GM18858 (cell line): ENCODE results near the gene CDH2.

Experiments used
- ATAC-seq: cut with Tn5 transposase; IDR thresholded peaks from one replicate; pipeline ENCODE4 v1.9.1; 2021; ENCODE audit not compliant: unreplicated experiment

The CDH2 gene

GRCh38 chr18:28003451-28003850 lies 173.5 kb downstream of the CDH2 start:
- no peak for ATAC-seq

GRCh38 chr18:28002841-28003240 lies 174.1 kb downstream of the CDH2 start:
- no peak for ATAC-seq

GRCh38 chr18:27996801-27997272 lies 180.1 kb downstream of the CDH2 start:
- no peak for ATAC-seq

GRCh38 chr18:27995770-27996502 lies 181.0 kb downstream of the CDH2 start:
- ATAC-seq: no peak

GRCh38 chr18:27994571-27994970 lies 182.4 kb downstream of the CDH2 start:
- no peak for ATAC-seq

GRCh38 chr18:27991391-27991790 lies 185.5 kb downstream of the CDH2 start:
- ATAC-seq: no peak

GRCh38 chr18:27985832-27986231 lies 191.1 kb downstream of the CDH2 start:
- ATAC-seq: no peak

- no peak for ATAC-seq
Measured at GRCh38 chr18:27983780-27984179, 193.2 kb downstream of the CDH2 start.

GRCh38 chr18:27976806-27977408 lies 200.0 kb downstream of the CDH2 start:
- no peak for ATAC-seq

GRCh38 chr18:27970321-27970720 lies 206.6 kb downstream of the CDH2 start:
- no peak for ATAC-seq

GRCh38 chr18:27969206-27969605 lies 207.7 kb downstream of the CDH2 start:
- no peak for ATAC-seq

- no peak for ATAC-seq
Measured at GRCh38 chr18:27967913-27968824, 208.8 kb downstream of the CDH2 start.

- ATAC-seq: no peak
Measured at GRCh38 chr18:27966881-27967280, 210.0 kb downstream of the CDH2 start.

- no peak for ATAC-seq
Measured at GRCh38 chr18:27964811-27965210, 212.1 kb downstream of the CDH2 start.

- ATAC-seq: no peak
Measured at GRCh38 chr18:27959101-27959500, 217.8 kb downstream of the CDH2 start.

GRCh38 chr18:27956001-27956640 lies 220.8 kb downstream of the CDH2 start:
- no peak for ATAC-seq

- ATAC-seq: no peak
Measured at GRCh38 chr18:27954226-27954625, 222.7 kb downstream of the CDH2 start.

- ATAC-seq: no peak
Measured at GRCh38 chr18:27952741-27953140, 224.2 kb downstream of the CDH2 start.

GRCh38 chr18:27950648-27951228 lies 226.2 kb downstream of the CDH2 start:
- ATAC-seq: no peak

- no peak for ATAC-seq
Measured at GRCh38 chr18:27948986-27949385, 227.9 kb downstream of the CDH2 start.

GRCh38 chr18:27942706-27943105 lies 234.2 kb downstream of the CDH2 start:
- ATAC-seq: no peak
